Body of pancreas (tissue), 4 donors: ENCODE results near the gene PHACTR3. TPM values are rescaled to one million over a fixed set of nuclear protein-coding genes. Genes with fewer than 3 reads are reported as not detected.

Experiments used
- ATAC-seq: fragments of 150-250 bp; one replicate; pipeline ENCODE4 v1.9.1; 2016
- DNase-seq, 4 donors: peaks; one replicate each; pipeline ENCODE4 v3.0.0-alpha.2; 2019
- H3K27ac ChIP-seq, 4 donors: fragments of 200-600 bp; sonication (generic); 1 replicate in 3 of 4; 2 replicates in 1 of 4; pipeline versions ENCODE4 v1.5.1 to v1.6.1; 2016 to 2019; ENCODE audit warnings: mild to moderate bottlenecking in 1 of 4, mixed read lengths in 1 of 4, moderate library complexity in 1 of 4
- H3K27me3 ChIP-seq, 2 donors: fragments of 200-600 bp; sonication (generic); one replicate each; pipeline ENCODE4 v1.6.0; 2016; ENCODE audit warnings: mild to moderate bottlenecking in 1 of 2
- H3K36me3 ChIP-seq, 2 donors: fragments of 200-600 bp; sonication (generic); replicated peaks in 1 of 2; 2 replicates each; pipeline ENCODE4 v1.5.1; 2016; ENCODE audit warnings: low read depth in 2 of 2; ENCODE audit not compliant: insufficient read depth in 1 of 2
- H3K4me1 ChIP-seq: fragments of 200-600 bp; sonication (generic); one replicate; pipeline ENCODE4 v1.6.0; 2016
- H3K4me3 ChIP-seq, 2 donors: fragments of 200-600 bp; sonication (generic); 1 replicate in 1 of 2; 2 replicates in 1 of 2; pipeline ENCODE4 v1.5.1; 2016 to 2019
- H3K9me3 ChIP-seq, 3 donors: fragments of 200-600 bp; sonication (generic); 1 replicate in 2 of 3; 2 replicates in 1 of 3; pipeline ENCODE4 v1.5.1; 2016
- POLR2A ChIP-seq, 3 donors: fragments of 450-650 bp; IDR thresholded peaks; one replicate each; pipeline ENCODE4 v1.6.1; 2016; ENCODE audit warnings: antibody characterized with exemption in 3 of 3, mild to moderate bottlenecking in 2 of 3
- WGBS, 2 donors: methylation state at CpG; one replicate each; pipeline ENCODE4 v1.1.5; 2017; 5-methylcytosine and 5-hydroxymethylcytosine counted together
- intact Hi-C: fragments of 100-400 bp; cut with DNase I; formaldehyde crosslinking; loops from one replicate; pipeline ENCODE4 v1.15.1; 2023
- total RNA-seq, 2 donors: library from RNA; depleted of rRNA; stranded (reverse); fragments of >200 nt; gene quantifications; one replicate each; pipeline ENCODE4 v1.1.0, GENCODE V29; 2016
- TF ChIP-seq, protein P1 (sequence below), 7 experiments: fragments of 450-650 bp in 4 of 7; fragments of 200-600 bp in 3 of 7; sonication (generic) in 3 of 7; IDR thresholded peaks; one replicate each; pipeline ENCODE4 v1.5.1; 2016 to 2019; ENCODE audit warnings: antibody characterized with exemption in 7 of 7

The PHACTR3 gene
- total RNA-seq, 2 donors from 2014 or later, result 0.52 to 0.66 TPM

DNA sequence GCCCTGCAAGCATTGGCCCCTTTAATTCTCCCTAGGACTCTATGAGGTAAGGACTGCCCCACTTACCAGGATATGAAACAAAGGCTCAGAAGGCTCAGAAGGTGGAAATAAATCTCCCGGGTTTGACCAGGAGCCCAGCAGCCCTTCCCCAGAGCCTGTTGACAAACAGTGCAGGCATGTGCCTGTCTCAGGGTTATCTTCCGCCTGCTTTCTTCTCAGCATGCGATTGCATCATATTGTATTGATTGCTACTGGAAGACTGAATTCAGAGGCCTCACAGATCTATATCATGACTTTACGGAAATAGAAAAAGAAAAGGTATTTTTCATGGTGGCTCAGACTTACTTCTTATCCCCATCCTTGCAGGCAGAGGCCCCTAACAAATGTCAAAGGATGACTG lies 92.7 kb downstream of the PHACTR3 start:
- intact Hi-C loops, result no loop called here
- whole genome bisulfite sequencing, 2 donors, result 18 to 22% methylated on average over 4 of the region's 4 CpGs
- H3K36me3 ChIP-seq, result no peaks in the 10 kb centered on the region
- no peaks in the 10 kb centered on the region for H3K9me3 ChIP-seq
- H3K4me3 ChIP-seq, result no peak overlapping the region
- ATAC-seq (no peak), DNase-seq (no peak)
- TF ChIP-seq, protein P1, sequence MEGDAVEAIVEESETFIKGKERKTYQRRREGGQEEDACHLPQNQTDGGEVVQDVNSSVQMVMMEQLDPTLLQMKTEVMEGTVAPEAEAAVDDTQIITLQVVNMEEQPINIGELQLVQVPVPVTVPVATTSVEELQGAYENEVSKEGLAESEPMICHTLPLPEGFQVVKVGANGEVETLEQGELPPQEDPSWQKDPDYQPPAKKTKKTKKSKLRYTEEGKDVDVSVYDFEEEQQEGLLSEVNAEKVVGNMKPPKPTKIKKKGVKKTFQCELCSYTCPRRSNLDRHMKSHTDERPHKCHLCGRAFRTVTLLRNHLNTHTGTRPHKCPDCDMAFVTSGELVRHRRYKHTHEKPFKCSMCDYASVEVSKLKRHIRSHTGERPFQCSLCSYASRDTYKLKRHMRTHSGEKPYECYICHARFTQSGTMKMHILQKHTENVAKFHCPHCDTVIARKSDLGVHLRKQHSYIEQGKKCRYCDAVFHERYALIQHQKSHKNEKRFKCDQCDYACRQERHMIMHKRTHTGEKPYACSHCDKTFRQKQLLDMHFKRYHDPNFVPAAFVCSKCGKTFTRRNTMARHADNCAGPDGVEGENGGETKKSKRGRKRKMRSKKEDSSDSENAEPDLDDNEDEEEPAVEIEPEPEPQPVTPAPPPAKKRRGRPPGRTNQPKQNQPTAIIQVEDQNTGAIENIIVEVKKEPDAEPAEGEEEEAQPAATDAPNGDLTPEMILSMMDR (IDR thresholded peaks at IDR 0.05), result no peak
- no peak for TF ChIP-seq POLR2A (IDR thresholded peaks at IDR 0.05)
- no peaks in the 10 kb centered on the region for H3K4me1 ChIP-seq
- no peaks in the 10 kb centered on the region for H3K27me3 ChIP-seq
- H3K27ac ChIP-seq, result no peak overlapping the region

DNA sequence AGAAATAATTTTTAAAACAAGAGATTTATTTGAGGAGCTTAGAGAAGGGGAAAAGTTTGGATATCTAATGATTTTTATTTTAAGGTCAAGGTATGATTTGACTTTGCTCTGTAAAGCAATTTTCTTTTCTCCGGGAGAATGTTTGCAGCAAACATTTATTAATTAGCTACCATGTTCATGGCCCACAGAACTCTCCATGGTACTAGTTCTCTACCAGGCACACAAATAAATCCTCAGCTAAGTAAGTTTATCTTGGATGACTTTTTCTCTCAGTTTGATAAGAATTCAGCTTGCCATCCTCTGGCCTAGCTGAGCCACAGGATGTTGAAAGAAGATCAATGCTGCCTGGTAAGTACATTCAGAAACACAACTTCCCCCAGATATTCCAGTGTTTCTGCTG lies 94.3 kb downstream of the PHACTR3 start:
- TF ChIP-seq POLR2A (IDR thresholded peaks at IDR 0.05), result no peak
- TF ChIP-seq, protein P1 (IDR thresholded peaks at IDR 0.05), result no peak
- intact Hi-C loops, result no loop called here
- no peaks in the 10 kb centered on the region for H3K27me3 ChIP-seq
- H3K27ac ChIP-seq, result no peak overlapping the region
- H3K36me3 ChIP-seq, result no peaks in the 10 kb centered on the region
- 21 to 22% methylated on average over 1 of the region's 1 CpG for WGBS, 2 donors
- ATAC-seq, result no peak
- no peaks in the 10 kb centered on the region for H3K4me1 ChIP-seq
- H3K4me3 ChIP-seq, result no peak overlapping the region
- DNase-seq, result no peak
- no peaks in the 10 kb centered on the region for H3K9me3 ChIP-seq

DNA sequence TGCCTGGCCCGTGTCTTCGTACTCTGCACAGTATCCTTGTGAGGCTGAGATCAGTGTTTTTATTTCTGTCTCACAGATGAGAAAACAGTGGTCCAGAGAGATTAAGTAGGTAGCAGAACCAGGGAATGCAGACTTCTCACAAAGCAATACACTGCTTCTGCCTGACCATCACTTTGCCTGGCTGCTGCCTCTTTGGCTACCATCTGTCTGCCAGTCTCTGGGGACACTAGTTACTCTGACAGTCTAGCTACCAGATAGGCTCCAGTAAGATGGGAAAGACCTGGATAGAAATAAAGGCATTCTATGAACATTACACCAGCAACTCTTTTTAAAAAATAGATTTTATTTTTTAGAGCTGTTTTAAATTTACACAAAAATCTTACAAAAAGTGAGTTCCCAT lies 96.9 kb downstream of the PHACTR3 start:
- Histone ChIP-seq H3K9me3 (no peaks in the 10 kb centered on the region), H3K27me3 (no peaks in the 10 kb centered on the region), H3K36me3 (no peaks in the 10 kb centered on the region), H3K4me1 (peaks cover 3% of the 10 kb centered on the region), H3K4me3 (no peak overlapping the region), H3K27ac (no peak overlapping the region)
- WGBS, 2 donors, result 36 to 38% methylated on average over 2 of the region's 2 CpGs
- intact Hi-C loops, result no loop called here
- TF ChIP-seq, protein P1 (IDR thresholded peaks at IDR 0.05), result no peak
- TF ChIP-seq POLR2A (IDR thresholded peaks at IDR 0.05), result no peak
- DNase-seq (no peak), ATAC-seq (no peak)

DNA sequence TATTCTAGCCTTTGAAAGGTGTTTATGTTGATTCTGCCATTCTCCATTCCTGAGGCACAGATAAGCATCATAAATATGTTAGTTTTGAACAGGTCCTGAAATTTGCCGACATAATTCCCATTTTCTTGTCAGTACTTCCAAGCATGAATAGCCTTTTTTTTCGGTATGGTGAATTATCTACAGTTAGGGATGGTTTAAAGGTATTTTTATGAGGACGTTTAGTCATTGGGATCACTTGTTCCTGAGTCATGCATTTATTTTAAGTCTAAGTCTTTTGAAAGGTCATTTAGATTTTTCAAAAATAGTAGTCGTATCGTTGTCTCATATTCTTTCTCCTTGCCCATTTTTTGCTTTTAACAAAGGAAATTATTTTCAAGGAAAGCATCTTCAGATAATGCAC lies 98.7 kb downstream of the PHACTR3 start:
- H3K4me1 ChIP-seq, result peaks cover 3% of the 10 kb centered on the region
- intact Hi-C loops, result no loop called here
- DNase-seq, result no peak
- TF ChIP-seq, protein P1 (IDR thresholded peaks at IDR 0.05), result no peak
- TF ChIP-seq POLR2A (IDR thresholded peaks at IDR 0.05), result no peak
- no peaks in the 10 kb centered on the region for H3K9me3 ChIP-seq
- H3K27me3 ChIP-seq, result no peaks in the 10 kb centered on the region
- no peak overlapping the region for H3K27ac ChIP-seq
- no peak overlapping the region for H3K4me3 ChIP-seq
- no peak for ATAC-seq
- no peaks in the 10 kb centered on the region for H3K36me3 ChIP-seq
- 56 to 63% methylated on average over 5 of the region's 5 CpGs for WGBS, 2 donors

DNA sequence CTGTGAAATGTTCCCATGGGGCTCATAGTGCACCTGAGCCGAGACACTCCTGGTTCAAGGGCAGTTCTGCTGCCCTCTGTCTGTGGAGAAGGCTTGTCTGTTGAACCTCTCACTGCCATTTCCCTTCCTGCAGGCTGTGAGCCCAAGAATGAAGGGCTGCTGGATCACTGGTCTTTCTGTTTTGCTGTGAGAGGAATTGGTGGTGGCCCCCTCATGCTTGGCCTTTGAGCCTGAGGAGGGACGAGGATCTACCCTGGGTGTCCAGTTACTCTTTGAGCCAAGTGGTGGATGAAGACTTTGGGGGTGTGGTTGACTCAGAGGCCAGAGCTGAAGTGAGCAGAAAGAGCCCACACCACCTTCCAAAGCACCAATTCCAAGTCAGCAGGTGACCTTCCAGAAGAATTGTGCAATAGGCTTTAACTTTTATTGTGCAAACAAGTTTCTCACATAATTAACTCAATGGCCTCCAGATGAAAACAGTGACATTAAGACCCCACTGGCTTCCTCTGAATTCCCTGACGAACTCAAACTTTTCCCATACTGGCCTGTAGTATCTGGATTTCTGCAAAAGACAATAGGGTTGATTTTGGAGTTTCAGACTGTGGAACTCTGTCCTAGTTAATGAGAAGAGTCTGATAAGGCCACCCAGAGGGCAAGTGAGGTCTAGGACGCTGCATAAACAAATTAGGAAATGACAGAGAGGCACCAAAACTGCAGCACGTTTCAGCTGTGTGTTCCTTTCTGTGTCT lies 101.5 kb downstream of the PHACTR3 start:
- Histone ChIP-seq H3K9me3 (no peaks in the 10 kb centered on the region), H3K36me3 (no peaks in the 10 kb centered on the region), H3K27ac (no peak overlapping the region), H3K27me3 (no peaks in the 10 kb centered on the region), H3K4me1 (peaks cover 3% of the 10 kb centered on the region), H3K4me3 (no peak overlapping the region)
- intact Hi-C loops, result no loop called here
- no peak for ATAC-seq
- DNase-seq, result no peak
- TF ChIP-seq, protein P1 (IDR thresholded peaks at IDR 0.05), result no peak
- no peak for TF ChIP-seq POLR2A (IDR thresholded peaks at IDR 0.05)
- 13 to 23% methylated on average over 5 of the region's 5 CpGs for WGBS, 2 donors
